ENCODE data around the gene TNS3. TPM values are rescaled to one million over a fixed set of nuclear protein-coding genes. Genes with fewer than 3 reads are reported as not detected.

Gene TNS3
- total RNA-seq, 1 experiment from 2014 or later, result 135 TPM

DNA sequence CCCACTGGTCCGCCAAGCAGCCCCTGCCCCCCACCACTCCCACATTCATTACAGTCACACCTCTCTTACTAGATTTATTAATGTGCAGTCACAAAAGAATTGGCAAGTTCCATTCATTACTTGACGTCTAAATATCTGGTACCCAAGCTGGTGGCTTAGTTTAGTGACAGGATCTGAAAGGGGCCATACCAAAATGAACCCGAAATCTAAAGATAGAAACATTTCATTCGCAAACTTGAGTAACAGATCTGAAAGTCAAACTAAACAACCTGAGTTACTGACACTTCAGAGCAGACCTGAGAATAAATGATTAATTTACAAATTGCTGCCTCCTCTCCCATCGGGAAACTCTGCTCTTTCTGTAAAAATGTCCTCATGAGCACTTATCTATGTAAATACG lies 53.4 kb downstream of the TNS3 start:
- Mint-ChIP-seq H3K36me3 (ENCODE audit: insufficient read depth, unreplicated experiment) (peaks cover 52% of the 10 kb centered on the region), H3K4me1 (ENCODE audit: low read depth, unreplicated experiment) (peaks cover 17% of the 10 kb centered on the region), H3K27me3 (ENCODE audit: unreplicated experiment) (no peaks in the 10 kb centered on the region), H3K4me3 (ENCODE audit: low read depth, unreplicated experiment) (no peak overlapping the region), H3K9me3 (ENCODE audit: low read depth, unreplicated experiment) (peaks cover 3% of the 10 kb centered on the region), H3K27ac (ENCODE audit: unreplicated experiment) (no peak overlapping the region)
- intact Hi-C loops (cut with micrococcal nuclease; ENCODE audit: unreplicated experiment), result no loop called here
- no peak for DNase-seq
- CTCF ChIA-PET, result no interaction called here
- no peak for TF ChIP-seq CTCF (IDR thresholded peaks at IDR 0.05; ENCODE audit: unreplicated experiment)
- TSS peak; percentile 25 for BruUV-seq (replicated peaks)

DNA sequence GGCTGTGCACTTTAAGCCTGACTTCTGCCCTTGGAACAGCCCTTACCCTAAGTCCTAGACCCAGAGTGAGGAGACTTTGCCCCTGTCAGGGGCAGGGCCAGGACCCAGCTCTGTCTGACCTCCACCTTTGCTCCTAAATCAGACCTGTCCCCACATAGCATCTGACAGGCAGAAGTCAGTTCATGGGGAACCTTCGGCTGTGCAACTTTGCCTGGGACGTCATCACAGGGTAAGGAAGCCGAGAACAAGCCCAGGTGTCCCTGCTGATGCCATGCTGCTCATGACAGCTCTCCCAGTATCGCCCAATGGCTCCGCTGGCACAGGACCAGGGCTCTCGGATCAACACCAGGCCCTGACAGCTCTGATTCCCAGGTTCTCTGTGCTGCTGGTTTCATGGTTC lies 55.4 kb downstream of the TNS3 start:
- H3K36me3 Mint-ChIP-seq (ENCODE audit: insufficient read depth, unreplicated experiment), result peaks cover 67% of the 10 kb centered on the region
- CTCF ChIA-PET, result interaction anchor here (0.6 to 0.9 kb wide), 2 partner anchors 9 to 48 kb away, joined by 3 read pairs; no protein-coding TSS in a partner anchor
- H3K27ac Mint-ChIP-seq (ENCODE audit: unreplicated experiment), result no peak overlapping the region
- no peak for TF ChIP-seq CTCF (IDR thresholded peaks at IDR 0.05; ENCODE audit: unreplicated experiment)
- no peak overlapping the region for H3K4me3 Mint-ChIP-seq (ENCODE audit: low read depth, unreplicated experiment)
- H3K9me3 Mint-ChIP-seq (ENCODE audit: low read depth, unreplicated experiment), result peaks cover 3% of the 10 kb centered on the region
- BruUV-seq (replicated peaks), result no TSS peak
- H3K4me1 Mint-ChIP-seq (ENCODE audit: low read depth, unreplicated experiment), result peaks cover 20% of the 10 kb centered on the region
- H3K27me3 Mint-ChIP-seq (ENCODE audit: unreplicated experiment), result no peaks in the 10 kb centered on the region
- no peak for DNase-seq
- intact Hi-C loops (cut with micrococcal nuclease; ENCODE audit: unreplicated experiment), result no loop called here

GRCh38 chr7:47525066-47525623 lies 56.8 kb downstream of the TNS3 start:
- no peak overlapping the region for H3K27ac Mint-ChIP-seq (ENCODE audit: unreplicated experiment)
- intact Hi-C loops (cut with micrococcal nuclease; ENCODE audit: unreplicated experiment), result no loop called here
- H3K9me3 Mint-ChIP-seq (ENCODE audit: low read depth, unreplicated experiment), result peaks cover 2% of the 10 kb centered on the region
- H3K36me3 Mint-ChIP-seq (ENCODE audit: insufficient read depth, unreplicated experiment), result peaks cover 68% of the 10 kb centered on the region
- TF ChIP-seq CTCF (IDR thresholded peaks at IDR 0.05; ENCODE audit: unreplicated experiment), result no peak
- H3K27me3 Mint-ChIP-seq (ENCODE audit: unreplicated experiment), result no peaks in the 10 kb centered on the region
- CTCF ChIA-PET, result no interaction called here
- H3K4me1 Mint-ChIP-seq (ENCODE audit: low read depth, unreplicated experiment), result peaks cover 16% of the 10 kb centered on the region
- H3K4me3 Mint-ChIP-seq (ENCODE audit: low read depth, unreplicated experiment), result no peak overlapping the region
- no TSS peak for BruUV-seq (replicated peaks)
- DNase-seq, result no peak

- no peak for TF ChIP-seq CTCF (IDR thresholded peaks at IDR 0.05; ENCODE audit: unreplicated experiment)
- Mint-ChIP-seq H3K4me1 (ENCODE audit: low read depth, unreplicated experiment) (peaks cover 12% of the 10 kb centered on the region), H3K27ac (ENCODE audit: unreplicated experiment) (no peak overlapping the region)
Measured at GRCh38 chr7:47523401-47523800, 58.5 kb downstream of the TNS3 start.

More at GRCh38 chr7:47523401-47523800, 58.5 kb downstream of the TNS3 start:
- H3K4me3 Mint-ChIP-seq (ENCODE audit: low read depth, unreplicated experiment), result no peak overlapping the region
- intact Hi-C loops (cut with micrococcal nuclease; ENCODE audit: unreplicated experiment), result no loop called here
- CTCF ChIA-PET, result no interaction called here
- H3K9me3 Mint-ChIP-seq (ENCODE audit: low read depth, unreplicated experiment), result no peaks in the 10 kb centered on the region
- no TSS peak for BruUV-seq (replicated peaks)
- no peak for DNase-seq
- peaks cover 57% of the 10 kb centered on the region for H3K36me3 Mint-ChIP-seq (ENCODE audit: insufficient read depth, unreplicated experiment)
- no peaks in the 10 kb centered on the region for H3K27me3 Mint-ChIP-seq (ENCODE audit: unreplicated experiment)
